HL-60 (cell line): ENCODE results near the gene DDX25.

ENCODE experiments used
- DNase-seq, 2 experiments: peaks; one replicate each; pipeline ENCODE4 v3.0.0-alpha.2; 2010 to 2020; ENCODE audit warnings: low read depth in 1 of 2, low spot score in 1 of 2
- H3K27ac ChIP-seq: fragments of 250-450 bp; sonication (Bioruptor Pico); replicated peaks from 2 replicates; pipeline ENCODE4 v1.5.1; 2020; ENCODE audit warnings: mild to moderate bottlenecking, moderate library complexity
- H3K27me3 ChIP-seq: fragments of 250-450 bp; sonication (Bioruptor Pico); 2 replicates; pipeline ENCODE4 v1.5.1; 2021; ENCODE audit warnings: mild to moderate bottlenecking, moderate library complexity; ENCODE audit not compliant: insufficient read depth, poor library complexity, severe bottlenecking
- H3K4me3 ChIP-seq: replicated peaks from 2 replicates; pipeline ENCODE4 v1.5.1; 2011; ENCODE audit warnings: mild to moderate bottlenecking, control low read depth, low read length; ENCODE audit not compliant: insufficient read depth
- GABPA ChIP-seq: IDR thresholded peaks from 2 replicates; pipeline ENCODE4 v1.6.1; 2012; ENCODE audit warnings: low read depth
- POLR2AphosphoS5 ChIP-seq: IDR thresholded peaks from 2 replicates; pipeline ENCODE4 v1.6.1; 2012; ENCODE audit warnings: low read depth
- SPI1 ChIP-seq: IDR thresholded peaks from 2 replicates; pipeline ENCODE4 v1.6.1; 2012; ENCODE audit warnings: low read depth, mild to moderate bottlenecking, borderline replicate concordance
- TF ChIP-seq, protein P1 (sequence below): IDR thresholded peaks from one replicate; pipeline ENCODE4 v1.5.1; 2011; ENCODE audit warnings: low read length, control low read depth, inconsistent platforms; ENCODE audit not compliant: insufficient read depth
- TF ChIP-seq, protein P2 (sequence below): IDR thresholded peaks from 2 replicates; pipeline ENCODE4 v1.6.1; 2012; ENCODE audit warnings: low read depth; ENCODE audit not compliant: insufficient replicate concordance

The DDX25 gene

DNA sequence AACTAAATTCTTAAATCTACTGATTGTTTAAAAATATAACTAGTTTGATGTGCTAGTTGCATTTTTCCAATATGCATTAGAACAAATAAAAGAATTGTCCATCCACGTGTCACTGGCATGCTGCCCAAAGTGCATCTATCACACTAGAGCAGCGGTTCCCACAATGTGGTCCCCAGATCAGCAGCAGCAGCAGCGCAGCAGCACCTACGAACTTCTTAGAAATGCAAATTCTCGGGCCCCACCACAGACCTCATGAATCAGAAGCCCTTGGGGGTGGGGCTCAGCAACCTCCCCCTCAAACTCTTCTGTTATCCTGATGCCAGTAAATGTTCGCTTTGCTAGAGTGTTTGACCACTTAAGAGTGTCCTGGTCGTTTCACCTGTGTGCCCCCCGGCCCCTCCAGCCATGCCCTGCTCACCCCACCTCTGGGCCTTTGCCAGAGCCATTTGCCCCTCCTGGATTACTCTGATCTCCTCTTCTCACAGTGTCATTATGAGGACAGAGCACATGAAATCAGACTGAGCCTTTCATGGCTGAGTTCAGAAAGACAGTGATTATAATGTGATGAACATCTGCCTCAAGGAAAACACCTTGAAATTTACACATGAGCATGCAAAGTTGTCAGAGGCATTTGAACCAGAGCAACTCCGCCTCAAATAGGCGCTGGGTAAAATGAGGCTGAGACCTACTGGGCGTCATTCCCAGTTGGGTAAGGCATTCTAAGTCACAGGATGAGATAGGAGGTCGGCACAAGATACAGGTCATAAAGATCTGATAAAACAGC is 28.9 kb downstream of the DDX25 start:
- TF ChIP-seq POLR2AphosphoS5, result no peak
- TF ChIP-seq, protein P1, sequence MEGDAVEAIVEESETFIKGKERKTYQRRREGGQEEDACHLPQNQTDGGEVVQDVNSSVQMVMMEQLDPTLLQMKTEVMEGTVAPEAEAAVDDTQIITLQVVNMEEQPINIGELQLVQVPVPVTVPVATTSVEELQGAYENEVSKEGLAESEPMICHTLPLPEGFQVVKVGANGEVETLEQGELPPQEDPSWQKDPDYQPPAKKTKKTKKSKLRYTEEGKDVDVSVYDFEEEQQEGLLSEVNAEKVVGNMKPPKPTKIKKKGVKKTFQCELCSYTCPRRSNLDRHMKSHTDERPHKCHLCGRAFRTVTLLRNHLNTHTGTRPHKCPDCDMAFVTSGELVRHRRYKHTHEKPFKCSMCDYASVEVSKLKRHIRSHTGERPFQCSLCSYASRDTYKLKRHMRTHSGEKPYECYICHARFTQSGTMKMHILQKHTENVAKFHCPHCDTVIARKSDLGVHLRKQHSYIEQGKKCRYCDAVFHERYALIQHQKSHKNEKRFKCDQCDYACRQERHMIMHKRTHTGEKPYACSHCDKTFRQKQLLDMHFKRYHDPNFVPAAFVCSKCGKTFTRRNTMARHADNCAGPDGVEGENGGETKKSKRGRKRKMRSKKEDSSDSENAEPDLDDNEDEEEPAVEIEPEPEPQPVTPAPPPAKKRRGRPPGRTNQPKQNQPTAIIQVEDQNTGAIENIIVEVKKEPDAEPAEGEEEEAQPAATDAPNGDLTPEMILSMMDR, result no peak
- no peak for TF ChIP-seq GABPA
- TF ChIP-seq SPI1, result no peak
- Histone ChIP-seq H3K4me3 (no peak overlapping the region), H3K27ac (no peak overlapping the region), H3K27me3 (peaks cover 2% of the 10 kb centered on the region)
- DNase-seq, result no peak

DNA sequence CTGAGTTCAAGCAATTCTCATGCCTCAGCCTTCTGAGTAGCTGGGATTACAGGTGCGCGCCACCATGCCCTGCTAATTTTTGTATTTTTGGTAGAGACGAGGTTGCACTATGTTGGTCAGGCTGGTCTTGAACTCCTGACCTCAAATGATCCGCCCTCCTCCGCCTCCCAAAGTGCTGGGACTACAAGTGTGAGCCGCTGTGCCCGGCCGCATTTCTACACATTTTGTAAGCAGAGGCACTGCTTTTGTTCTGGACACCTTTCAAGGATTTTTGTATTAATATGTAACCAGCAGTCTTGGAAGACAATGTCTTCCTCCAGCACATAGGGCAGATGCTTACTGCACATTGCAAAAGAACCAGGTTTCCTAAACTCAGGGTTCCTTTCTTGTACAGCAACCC is 30.2 kb downstream of the DDX25 start:
- no peak for DNase-seq
- no peak overlapping the region for H3K4me3 ChIP-seq
- H3K27ac ChIP-seq, result no peak overlapping the region
- H3K27me3 ChIP-seq, result peaks cover 2% of the 10 kb centered on the region
- TF ChIP-seq SPI1 (no peak), GABPA (no peak), POLR2AphosphoS5 (no peak)
- TF ChIP-seq, protein P1, result no peak
- TF ChIP-seq, protein P2, sequence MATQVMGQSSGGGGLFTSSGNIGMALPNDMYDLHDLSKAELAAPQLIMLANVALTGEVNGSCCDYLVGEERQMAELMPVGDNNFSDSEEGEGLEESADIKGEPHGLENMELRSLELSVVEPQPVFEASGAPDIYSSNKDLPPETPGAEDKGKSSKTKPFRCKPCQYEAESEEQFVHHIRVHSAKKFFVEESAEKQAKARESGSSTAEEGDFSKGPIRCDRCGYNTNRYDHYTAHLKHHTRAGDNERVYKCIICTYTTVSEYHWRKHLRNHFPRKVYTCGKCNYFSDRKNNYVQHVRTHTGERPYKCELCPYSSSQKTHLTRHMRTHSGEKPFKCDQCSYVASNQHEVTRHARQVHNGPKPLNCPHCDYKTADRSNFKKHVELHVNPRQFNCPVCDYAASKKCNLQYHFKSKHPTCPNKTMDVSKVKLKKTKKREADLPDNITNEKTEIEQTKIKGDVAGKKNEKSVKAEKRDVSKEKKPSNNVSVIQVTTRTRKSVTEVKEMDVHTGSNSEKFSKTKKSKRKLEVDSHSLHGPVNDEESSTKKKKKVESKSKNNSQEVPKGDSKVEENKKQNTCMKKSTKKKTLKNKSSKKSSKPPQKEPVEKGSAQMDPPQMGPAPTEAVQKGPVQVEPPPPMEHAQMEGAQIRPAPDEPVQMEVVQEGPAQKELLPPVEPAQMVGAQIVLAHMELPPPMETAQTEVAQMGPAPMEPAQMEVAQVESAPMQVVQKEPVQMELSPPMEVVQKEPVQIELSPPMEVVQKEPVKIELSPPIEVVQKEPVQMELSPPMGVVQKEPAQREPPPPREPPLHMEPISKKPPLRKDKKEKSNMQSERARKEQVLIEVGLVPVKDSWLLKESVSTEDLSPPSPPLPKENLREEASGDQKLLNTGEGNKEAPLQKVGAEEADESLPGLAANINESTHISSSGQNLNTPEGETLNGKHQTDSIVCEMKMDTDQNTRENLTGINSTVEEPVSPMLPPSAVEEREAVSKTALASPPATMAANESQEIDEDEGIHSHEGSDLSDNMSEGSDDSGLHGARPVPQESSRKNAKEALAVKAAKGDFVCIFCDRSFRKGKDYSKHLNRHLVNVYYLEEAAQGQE, result no peak

DNA sequence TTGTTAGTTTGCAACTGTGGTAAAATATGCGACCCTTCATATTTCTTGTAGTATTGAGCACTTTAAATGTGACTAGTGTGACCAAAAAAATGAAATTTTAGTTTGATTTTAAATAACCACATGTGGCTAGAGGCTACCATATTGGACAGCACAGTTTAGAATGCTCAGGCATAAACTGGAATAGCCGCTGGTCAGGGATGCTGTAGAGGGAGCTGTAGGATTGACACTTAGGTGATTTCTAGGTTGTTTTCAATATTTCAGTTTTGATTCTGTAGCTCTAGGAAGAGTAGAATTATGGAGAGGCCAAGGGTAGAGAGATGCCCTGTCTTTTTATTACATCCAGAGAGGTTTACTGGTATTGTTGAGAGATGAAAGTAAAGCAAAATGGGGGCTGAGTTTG is 30.7 kb downstream of the DDX25 start:
- Histone ChIP-seq H3K27me3 (peaks cover 2% of the 10 kb centered on the region), H3K4me3 (no peak overlapping the region), H3K27ac (no peak overlapping the region)
- no peak for DNase-seq
- TF ChIP-seq, protein P1, result no peak
- TF ChIP-seq POLR2AphosphoS5 (no peak), SPI1 (no peak), GABPA (no peak)
- TF ChIP-seq, protein P2, result no peak
